Measurements from ENCODE around the gene CLCA1. TPM values are rescaled to one million over a fixed set of nuclear protein-coding genes. Genes with fewer than 3 reads are reported as not detected.
A peak's percentile ranks its signal among the peaks of the same experiment; 100 is the strongest.

The CLCA1 gene, protein sequence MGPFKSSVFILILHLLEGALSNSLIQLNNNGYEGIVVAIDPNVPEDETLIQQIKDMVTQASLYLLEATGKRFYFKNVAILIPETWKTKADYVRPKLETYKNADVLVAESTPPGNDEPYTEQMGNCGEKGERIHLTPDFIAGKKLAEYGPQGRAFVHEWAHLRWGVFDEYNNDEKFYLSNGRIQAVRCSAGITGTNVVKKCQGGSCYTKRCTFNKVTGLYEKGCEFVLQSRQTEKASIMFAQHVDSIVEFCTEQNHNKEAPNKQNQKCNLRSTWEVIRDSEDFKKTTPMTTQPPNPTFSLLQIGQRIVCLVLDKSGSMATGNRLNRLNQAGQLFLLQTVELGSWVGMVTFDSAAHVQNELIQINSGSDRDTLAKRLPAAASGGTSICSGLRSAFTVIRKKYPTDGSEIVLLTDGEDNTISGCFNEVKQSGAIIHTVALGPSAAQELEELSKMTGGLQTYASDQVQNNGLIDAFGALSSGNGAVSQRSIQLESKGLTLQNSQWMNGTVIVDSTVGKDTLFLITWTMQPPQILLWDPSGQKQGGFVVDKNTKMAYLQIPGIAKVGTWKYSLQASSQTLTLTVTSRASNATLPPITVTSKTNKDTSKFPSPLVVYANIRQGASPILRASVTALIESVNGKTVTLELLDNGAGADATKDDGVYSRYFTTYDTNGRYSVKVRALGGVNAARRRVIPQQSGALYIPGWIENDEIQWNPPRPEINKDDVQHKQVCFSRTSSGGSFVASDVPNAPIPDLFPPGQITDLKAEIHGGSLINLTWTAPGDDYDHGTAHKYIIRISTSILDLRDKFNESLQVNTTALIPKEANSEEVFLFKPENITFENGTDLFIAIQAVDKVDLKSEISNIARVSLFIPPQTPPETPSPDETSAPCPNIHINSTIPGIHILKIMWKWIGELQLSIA
- total RNA-seq (2014; rRNA removed; shearing (Covaris generic)), result not detected in 2 replicates

DNA sequence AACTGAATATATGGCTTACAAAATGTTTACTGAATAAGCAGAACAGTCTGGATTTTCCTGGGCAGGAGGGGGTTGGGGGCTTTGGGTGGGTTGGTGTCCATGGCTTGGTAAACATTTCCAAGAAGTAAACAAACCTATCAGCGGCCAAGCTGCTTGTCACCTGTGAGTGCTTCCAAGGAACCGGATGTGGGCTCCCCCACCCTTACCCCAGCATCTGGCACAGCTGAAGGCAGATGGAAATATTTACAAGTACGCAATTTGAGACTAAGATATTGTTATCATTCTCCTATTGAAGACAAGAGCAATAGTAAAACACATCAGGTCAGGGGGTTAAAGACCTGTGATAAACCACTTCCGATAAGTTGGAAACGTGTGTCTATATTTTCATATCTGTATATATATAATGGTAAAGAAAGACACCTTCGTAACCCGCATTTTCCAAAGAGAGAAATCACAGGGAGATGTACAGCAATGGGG is at the start of gene CLCA1:
Gene CLCA1, plus strand, starts transcription at position 427 of the 477 bp plus-strand sequence. Its CDS starts 45 bp downstream, at position 472.
- no peak for DNase-seq (ENCODE audit: low read depth)

DNA sequence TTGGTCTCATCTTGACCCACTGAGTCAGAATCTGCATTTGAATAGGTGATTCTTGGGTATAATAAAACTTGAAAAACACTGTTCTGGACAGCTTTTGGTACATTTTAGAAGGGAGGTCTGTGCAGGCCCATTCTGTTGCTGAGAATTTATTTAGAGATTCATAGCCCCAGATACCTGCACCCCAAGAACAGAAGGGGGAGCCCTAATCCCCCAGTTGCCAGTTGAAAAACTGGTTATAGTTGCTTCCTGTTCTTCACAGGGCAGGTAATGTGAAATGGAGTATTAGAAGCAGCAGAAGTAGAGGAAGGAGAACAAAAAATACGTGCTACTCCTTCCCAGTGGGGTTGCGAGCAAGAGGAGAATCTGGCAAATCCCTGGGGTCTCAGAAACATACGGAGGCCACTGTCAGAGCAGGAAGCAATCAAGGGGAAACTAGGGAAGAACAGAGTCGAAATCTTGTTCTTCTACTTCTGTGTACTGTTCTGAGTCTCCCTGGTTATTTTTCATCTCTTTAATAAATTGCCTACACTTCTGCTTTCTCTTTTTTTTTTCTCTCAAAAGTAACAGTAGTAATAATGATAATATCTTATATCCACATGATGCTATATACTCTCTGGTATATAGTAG is 49.3 kb upstream of the CLCA1 start:
- DNase-seq (ENCODE audit: low read depth), result peak; percentile 40

DNA sequence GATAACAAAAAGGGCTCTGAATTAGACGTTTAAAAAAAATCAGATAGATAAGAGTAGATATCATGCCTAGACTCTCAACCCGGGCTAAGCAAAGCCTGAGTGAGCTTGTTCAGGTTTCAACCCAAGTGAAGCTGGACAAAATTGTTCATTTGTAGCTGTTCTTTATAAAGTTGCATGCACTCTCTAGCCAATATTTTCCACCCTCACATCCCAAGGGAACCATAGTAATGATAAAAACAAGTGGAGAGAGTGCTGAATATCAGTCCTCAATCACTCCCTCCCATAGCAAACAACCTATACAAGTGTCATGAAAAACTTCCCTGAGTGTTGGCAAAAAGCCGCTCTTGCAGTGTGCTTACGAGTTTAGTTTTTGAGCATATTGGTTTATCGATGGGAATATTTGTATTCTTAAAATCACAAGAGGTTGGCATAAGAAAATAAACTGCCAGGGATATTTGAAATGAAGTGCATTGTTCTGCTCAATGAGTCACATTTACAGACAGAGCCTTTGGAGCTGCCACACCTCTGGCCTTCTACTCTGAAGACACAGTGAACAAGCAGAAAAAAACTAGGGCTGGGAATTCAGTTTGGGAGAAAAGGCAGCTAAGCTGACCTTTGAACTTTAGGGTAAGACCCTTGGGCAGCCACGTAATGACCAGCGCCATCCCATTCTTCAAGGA is 47.0 kb upstream of the CLCA1 start:
- no peak for DNase-seq (ENCODE audit: low read depth)

DNA sequence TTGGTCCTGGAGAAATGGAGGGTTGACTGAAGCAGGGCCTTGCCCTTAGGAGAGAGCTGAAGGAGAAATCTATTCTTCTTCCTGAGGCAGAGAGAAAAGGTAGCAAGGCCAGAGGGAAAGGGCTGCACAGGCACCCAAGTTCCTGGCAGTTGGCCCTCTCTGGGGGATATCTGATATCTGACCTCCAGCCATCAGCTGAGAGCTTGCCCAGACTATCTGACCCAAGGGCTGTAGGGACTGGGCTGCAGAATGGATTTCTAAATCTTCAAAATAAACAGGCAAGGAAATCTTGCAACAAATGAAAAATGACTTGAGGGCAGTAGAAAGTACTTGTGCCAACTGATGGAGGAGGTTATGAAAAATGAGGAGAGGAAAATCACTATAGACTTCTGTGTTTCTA is 45.3 kb upstream of the CLCA1 start:
- DNase-seq (ENCODE audit: low read depth), result peak; percentile 24

DNA sequence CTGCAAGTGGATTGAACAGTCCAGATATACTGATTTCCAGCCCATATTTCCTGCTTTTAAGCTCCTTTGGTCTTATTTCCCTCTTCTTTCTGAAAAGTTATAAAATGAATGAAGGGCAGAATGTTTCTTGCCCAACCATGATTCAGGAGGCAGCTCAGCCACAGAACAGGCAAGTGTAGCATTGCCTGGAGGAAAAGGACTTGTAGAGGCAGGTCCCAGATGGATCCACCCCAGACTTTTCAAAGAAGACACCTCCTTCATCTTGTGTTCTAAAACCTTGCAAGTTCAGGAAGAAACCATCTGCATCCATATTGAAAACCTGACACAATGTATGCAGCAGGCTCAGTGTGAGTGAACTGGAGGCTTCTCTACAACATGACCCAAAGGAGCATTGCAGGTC is 44.9 kb upstream of the CLCA1 start, which contains the start of gene CLCA2:
Gene CLCA2, plus strand, starts transcription at position 299 of the 400 bp plus-strand sequence. Its CDS starts 77 bp downstream, at position 376.
- DNase-seq (ENCODE audit: low read depth), result no peak

- DNase-seq (ENCODE audit: low read depth), result peak; percentile 68
Measured at GRCh38 chr1:86429122-86429725, 39.5 kb upstream of the CLCA1 start.

- DNase-seq (ENCODE audit: low read depth), result peak; percentile 97
Measured at GRCh38 chr1:86429835-86430234, 38.9 kb upstream of the CLCA1 start.

DNA sequence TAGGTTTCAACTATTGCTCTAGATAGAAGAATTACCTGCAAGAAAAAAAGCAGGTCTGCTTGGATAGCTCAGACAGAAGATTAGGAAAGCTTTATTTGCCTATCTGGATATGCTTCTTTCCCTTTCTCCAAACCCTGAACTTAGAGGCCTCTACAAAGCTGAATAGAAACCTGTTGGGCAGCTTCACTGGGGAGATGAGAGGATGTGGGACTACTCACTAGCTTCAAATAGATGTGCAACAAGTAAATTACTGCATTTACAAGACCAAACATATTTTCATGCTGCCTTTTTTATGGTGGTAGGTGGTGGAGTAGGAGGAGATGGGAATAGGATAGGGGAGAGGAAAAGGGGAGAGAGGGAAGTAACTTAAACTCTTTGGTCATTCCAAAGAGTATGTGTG is 38.4 kb upstream of the CLCA1 start:
- no peak for DNase-seq (ENCODE audit: low read depth)

DNA sequence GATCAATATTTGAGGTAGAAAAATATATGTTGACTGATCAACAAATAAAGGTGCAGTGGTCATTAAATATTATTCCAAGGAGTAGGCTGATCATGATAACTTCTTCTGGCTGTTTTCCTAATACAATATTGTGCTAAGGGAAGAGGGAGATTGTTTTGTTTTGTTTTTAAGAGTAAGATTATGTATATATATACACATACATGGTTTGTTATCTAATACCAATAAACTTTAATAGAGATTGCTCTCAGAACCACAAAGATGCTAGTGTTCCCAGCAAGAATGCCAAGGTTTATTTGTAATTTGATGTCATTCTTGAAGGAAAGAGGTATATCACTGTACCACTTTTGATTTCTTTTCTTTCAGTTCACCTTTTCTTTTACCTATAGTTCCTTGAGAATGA is 34.7 kb upstream of the CLCA1 start:
- DNase-seq (ENCODE audit: low read depth), result no peak

- DNase-seq (ENCODE audit: low read depth), result no peak
Measured at GRCh38 chr1:86435327-86435726, 33.4 kb upstream of the CLCA1 start.

DNA sequence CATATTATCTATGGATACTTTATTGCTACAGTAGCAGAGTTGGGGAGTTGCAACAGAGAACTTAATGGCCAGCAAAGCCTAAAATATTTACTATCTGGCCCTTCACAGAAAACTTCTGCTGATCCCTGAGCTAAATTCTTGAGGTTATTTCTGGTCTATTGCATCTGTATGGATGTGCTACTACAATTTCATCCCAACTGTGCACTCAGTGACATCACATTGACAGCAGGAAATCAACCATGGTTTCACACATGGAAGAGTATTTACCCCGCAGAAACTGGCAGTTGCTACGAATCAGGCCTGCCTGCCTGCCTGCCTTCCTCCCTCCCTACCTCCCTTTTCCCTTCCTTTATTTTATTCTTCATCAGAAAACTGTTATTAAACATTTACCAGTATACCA is 32.7 kb upstream of the CLCA1 start:
- no peak for DNase-seq (ENCODE audit: low read depth)

DNA sequence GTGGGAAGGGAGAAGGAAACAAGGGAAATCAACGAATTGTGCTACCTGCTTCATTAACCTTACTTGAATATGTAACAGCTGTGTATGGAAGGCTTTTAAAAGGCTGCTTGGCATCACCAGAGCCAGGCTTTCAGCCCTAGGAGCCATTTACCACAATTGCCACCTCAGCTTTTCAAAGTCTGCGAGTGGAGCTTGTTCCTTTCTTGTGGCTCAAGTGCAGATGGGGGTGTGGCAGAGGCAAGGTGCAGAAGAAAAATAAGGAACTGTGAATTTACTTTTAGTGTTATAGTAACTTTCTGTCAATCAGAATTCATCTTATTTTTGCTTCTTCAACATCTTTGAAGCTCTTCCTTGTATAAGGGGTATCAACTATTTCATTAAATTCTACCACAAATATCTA is 27.1 kb upstream of the CLCA1 start:
- DNase-seq (ENCODE audit: low read depth), result no peak

DNA sequence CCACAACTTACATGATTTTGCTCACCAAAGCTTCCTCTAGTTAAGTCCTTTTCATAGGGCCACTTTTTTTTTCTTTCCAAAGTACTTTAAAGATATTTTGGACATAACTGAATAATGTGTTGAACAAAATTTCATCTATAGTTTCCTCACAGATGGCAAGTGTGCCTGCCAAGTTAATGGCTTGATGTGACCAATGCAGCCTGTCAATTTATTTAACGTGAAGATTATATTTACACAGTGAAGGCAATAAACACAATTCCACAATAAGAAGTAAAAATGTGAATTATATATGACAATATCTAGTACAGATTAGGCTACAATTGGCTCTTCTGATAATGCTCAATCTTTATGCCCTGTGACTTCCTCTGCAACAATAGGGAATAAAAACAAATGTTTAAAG is 26.7 kb upstream of the CLCA1 start:
- DNase-seq (ENCODE audit: low read depth), result no peak

- DNase-seq (ENCODE audit: low read depth), result no peak
Measured at GRCh38 chr1:86445919-86446318, 22.8 kb upstream of the CLCA1 start.

GRCh38 chr1:86447198-86447790 is 21.4 kb upstream of the CLCA1 start:
- no peak for DNase-seq (ENCODE audit: low read depth)

DNA sequence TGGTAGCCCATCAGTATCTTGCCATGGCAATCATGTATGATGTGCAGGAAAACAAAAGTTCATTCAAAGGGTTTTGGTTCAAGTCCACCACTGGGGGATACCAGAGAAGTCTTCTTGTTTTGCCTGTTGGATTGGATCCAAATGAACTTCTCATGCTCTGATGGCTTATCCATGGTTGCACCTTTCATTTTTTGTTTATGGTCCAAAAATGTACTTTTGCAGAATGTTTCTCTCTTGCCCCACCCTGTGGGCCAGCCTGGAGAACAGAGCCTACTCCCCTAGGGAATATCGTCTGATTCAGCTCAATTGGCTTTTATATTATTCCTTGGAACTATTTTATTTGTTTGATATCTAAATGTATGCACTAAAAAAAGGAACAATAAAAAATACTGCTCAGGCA is 20.1 kb upstream of the CLCA1 start:
- no peak for DNase-seq (ENCODE audit: low read depth)

DNA sequence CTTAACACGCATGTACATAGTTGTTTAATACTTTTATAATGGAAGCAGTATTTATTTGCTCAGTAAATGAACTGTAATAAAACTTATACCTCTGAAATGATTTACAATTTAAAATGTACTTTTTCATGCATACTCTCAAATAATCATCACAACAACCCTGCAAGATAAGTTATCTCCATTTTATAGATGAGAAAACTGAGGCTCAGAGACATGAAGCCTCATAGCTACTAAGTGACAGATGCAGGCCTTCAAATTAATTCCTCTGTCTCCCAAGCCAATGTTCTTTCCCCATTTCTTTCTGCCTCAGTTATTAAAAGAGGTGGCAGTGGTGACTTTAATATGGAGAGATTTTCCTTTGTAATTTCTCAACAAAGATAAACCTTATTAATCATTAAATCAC is 19.6 kb upstream of the CLCA1 start:
- no peak for DNase-seq (ENCODE audit: low read depth)

GRCh38 chr1:86450847-86451246 is 17.9 kb upstream of the CLCA1 start:
- no peak for DNase-seq (ENCODE audit: low read depth)

DNA sequence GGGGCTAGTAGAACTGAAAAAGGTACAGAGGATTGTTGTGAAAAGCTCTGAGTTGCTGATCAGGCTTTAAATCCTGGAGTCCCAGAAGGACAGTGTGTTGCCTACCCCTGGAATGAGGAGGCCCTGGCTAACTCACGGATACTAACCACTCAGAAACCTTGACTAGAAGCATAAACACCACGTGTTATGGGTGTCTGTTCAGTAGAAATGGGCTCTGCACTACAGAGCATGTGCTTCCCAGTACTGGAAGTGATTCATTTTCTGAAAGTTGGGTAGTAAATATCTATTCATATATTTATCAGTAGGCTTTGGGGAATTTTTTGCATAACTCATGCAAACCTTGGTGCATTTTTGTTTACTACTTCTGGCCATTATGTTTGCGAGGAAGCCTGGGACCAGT is 15.1 kb upstream of the CLCA1 start:
- no peak for DNase-seq (ENCODE audit: low read depth)

DNA sequence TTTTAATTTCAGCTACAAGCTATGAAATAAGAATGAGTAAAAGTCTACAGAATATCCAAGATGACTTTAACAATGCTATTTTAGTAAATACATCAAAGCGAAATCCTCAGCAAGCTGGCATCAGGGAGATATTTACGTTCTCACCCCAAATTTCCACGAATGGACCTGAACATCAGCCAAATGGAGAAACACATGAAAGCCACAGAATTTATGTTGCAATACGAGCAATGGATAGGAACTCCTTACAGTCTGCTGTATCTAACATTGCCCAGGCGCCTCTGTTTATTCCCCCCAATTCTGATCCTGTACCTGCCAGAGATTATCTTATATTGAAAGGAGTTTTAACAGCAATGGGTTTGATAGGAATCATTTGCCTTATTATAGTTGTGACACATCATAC is 13.7 kb upstream of the CLCA1 start:
- no peak for DNase-seq (ENCODE audit: low read depth)

- DNase-seq (ENCODE audit: low read depth), result no peak
Measured at GRCh38 chr1:86460998-86461397, 7.7 kb upstream of the CLCA1 start.

Measured in RPMI7951 (cell line).